GM03348 (cell line): Measurements from ENCODE around the gene GLRX5.
A peak's percentile ranks its signal among the peaks of the same experiment; 100 is the strongest.

ENCODE experiments used
- DNase-seq: peaks from one replicate; pipeline ENCODE4 v3.0.0; 2012; ENCODE audit warnings: low spot score

Gene GLRX5

DNA sequence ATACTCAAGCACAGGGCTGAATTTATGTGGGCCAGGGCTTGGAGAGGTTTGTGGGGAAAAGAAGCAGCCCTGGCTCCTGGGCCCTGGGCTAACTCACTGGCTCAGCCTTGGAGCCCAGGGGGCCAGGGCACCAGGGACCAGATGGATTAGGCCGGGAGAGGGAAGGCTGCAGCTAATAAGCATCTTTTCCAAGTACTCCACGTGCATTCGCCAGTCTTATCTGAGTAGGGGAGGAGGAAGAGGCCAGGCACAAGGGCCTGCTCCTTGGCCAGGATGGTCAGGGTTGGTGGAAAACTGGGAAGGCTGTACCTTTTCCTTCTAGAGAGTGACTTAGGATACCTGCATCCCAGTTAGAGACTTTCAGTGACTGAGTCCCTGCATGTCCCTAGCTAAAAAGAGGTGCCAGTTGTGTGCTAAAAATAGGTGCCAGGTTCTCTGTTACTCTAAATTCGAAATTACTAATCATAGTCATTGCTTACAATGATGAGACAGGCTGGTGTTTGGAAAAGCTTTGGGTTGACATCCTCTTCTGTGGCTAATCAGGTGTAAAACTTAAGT is 1.3 kb downstream of the GLRX5 start:
- no peak for DNase-seq

DNA sequence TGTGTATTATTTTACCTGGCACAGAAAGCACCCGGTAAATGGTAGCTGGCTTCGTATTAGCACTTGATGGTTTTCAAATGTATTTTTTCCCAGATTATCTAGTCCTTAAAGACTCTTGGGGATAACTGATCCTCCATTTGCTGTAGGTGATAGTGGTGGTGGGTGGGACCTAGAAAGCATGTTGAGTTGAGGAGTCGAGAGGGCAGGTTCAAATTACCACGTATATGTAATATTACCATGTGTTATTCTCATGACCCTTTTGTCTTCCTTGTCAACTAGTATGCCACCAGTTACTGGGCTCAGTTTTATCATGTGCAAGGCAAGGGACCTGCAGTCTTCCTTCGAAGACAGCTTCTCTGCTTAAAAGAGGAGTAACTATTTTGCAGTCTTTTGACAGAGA is 1.8 kb downstream of the GLRX5 start:
- no peak for DNase-seq

DNA sequence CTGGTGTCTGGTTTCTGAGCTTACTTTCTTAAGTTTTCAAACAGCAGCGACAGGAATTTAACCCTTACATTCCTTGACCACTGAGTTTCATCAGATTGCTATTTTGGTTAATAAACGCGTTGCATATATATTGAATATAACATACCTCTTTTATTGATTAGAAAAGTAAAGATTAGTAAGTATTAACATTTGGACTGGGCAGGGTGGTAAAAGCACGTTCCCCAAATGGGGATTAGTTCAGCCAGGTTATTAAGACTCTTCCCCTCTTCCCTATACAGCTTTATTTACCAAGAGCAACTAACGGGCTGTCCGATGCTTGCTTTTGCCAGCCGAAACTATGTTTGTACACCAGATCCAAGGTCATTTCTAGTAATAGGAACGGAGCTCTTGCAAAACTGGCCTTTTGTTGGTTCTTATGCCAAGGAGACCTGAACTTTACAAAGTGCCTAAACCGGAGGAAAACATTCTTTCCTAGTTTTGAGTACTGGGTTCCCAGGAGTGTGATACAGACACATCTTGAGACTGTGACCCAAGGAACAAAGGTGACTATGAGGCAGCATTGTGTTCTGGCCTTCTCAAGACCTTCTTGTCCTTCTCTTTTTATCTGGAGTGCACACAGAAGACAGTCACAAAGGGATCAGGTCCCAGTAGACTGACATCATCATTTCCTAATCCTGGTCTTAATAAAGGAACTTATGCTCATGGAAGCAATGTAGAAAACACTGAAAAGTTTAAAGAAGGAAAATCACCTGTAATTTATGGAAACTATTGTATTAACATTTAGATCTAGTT is 2.6 kb downstream of the GLRX5 start:
- no peak for DNase-seq

DNA sequence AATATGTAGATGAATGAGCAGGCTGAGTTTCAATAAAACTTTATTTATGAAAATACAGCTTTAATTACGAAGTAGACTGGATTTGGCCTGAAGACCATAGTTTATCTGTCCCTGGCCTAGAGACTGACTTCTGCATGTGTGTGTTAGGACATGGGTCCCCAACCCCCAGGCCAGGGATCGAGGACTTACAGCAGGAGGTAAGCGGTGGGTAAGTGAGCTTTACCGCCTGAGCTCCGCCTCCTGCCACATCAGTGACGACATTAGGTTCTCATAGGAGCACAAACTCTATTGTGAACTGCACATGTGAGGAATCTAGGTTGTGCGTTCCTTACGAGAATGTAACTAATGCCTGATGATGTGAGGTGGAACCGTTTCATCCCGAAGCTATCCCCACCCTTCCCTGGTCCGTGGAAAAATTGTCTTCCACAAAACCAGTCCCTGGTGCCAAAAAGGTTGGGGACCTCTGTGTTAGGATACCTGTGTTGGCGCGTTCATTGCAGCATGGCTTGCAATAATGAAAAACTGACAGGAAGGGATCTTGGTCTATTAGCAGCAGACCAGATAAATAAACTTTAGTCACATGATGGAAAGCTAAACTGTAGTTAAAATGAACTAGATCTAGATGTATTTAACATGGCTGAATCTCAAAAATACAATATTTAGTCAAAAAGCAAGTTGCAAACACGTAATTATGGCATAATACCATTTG is 4.1 kb downstream of the GLRX5 start:
- DNase-seq = no peak

DNA sequence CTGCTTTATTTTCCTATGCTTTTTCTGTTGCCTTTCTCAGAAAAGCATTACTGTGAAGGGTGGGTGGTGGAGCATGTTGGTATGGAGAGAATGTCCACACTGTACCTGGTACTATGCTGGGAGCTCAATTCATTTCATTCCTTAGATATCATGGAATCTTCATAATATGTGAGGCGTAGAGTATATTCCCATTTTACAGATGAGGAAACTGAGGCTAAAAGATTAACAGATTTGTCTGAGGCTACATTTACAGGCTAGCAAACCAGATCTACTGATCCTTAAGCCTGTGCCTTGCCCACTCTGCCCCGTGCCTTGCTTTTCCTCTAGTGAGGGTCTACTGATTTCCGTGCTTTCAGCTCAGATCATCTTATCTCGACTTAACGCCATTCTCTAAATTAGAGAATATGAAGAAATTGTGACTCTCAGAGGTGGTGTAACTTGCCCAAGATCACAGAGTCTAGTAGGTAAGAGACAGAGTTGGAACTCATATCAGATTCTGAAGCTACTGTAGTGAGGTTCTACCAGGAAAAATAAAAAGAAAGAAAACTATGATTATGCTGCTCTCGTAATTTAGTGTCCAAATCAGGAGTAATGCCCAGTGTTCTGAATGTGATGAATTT is 5.5 kb downstream of the GLRX5 start:
- DNase-seq = no peak

DNA sequence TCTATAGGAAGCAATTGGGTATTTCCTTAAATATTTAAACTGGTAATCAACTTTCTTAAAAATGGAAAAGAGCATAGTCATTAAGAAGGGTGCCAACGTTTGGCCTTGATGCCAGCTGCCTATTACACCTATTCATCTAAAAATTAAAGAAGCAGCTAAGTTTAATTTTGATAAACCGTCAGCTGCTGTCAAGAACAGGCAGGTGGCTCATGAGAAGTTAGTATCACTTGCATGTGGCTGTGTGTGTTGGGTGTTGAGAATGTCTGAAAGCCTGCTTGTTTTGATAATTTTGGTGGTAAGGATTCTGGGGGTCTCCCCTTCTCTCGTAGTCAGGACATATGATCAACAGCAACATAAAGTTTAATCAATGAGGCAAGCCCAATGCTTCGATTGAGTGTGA is 6.5 kb downstream of the GLRX5 start:
- no peak for DNase-seq

DNA sequence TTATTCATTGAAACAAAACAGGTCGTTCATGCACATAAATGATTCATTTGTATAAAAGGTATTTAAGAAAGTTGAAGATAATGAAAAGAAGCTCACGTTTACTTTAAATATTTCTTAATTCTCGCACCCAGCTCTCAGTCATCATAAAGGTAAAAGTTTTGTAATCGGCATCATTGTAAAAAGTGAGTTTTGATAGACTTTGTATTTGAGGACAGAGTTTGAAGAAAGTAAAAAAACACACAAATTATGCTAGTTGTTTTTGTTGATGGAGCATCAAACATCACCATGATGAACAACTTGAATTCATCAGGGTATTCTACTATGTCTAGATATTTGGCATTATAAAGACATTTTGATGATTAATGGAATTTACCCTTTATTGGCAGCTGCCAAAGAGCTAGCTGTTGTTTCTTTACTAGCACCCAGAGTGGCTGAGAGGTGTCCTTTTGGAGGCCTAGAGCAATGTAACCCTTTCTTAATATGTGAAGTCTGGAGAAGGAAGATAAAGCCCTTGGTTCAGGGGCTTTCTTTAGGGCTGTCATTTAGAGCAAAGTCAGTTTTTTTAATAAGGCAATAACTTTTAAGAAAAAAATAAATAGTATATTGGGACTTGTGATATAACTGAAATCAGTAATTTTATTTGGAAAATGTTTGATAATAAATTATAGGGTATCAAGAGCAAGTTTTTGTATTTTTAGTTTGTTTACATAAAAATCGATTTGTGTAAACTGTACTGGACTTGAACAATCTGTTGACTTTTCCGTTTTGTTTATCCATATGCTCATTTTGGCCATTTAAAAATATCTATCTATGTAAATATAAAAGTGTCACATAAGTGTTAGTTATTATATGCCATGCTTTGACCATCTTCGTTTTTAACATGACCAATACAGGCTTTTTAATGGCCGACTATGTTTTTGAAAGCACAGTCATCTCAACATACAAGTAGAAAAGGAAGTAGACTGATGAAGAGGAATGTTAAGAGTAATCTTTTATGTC is 7.4 kb downstream of the GLRX5 start:
- DNase-seq = no peak

DNA sequence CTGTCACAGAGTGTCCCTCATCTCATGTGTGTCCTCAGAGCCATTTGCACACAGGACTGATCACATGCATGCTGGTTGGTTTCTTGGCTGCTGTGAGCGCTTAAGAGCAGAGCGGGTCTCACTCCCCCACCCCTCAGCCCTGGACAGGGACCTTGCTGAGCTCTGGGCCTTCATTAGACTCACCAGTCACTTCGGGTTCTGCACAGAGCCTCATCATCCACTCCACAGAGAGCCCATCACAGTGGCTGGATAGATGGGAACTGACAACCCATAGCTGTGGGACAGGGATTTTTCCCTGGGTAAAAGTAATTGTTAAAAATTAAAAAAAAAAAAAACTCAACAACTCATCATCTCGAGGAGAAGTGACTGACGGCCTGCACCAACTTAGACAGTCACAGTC is 8.2 kb downstream of the GLRX5 start:
- no peak for DNase-seq

DNA sequence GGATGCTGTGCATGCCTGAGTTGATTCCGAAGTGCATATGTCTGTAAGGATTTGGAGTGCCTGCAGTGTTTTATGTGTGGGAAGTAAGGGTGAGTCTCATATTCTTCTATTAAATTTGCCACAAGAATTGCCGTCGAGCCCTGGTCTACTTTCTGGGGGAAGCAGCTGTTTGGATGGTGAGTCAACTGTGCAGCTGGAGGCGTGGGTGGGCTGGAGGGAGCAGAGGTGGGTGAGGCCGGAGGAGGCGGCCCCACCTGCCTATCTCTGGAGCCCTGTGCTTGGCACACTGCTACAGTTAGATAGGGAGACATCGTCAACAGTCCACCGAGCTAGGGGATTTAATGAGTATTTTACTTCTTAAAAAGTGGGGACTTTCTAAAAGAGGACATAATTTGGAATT is 9.7 kb downstream of the GLRX5 start:
- no peak for DNase-seq

DNA sequence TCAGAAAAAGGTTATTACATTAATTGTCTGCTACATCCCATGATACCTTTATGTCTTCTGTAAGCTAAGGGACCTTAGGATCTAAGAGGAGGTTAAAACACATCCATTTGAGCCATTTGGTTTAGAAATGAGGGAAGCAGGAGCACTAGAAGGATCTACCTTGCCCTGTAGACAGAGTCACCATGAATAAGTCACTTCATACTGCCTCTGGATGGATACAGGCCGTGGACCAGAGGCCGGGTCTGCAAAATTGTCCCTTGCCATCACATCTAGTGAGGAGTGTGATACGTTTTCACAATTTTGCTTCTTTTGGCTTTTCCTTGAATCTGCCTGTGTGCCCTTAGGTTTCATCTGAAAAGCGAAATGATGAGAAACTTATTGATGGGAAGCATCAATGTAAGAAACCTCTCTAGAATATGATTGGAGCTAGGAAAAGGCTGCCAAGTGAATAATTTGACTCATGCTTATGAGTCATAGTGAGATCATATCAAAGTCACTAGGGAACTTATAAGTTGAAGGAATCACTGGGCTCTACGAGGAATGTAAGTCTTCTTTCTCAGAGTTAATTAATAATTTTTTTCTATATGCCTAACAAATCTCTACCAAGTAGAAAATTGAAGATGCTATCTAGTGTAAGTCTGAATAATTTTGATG is 10.8 kb downstream of the GLRX5 start:
- peak; percentile 42 for DNase-seq

DNA sequence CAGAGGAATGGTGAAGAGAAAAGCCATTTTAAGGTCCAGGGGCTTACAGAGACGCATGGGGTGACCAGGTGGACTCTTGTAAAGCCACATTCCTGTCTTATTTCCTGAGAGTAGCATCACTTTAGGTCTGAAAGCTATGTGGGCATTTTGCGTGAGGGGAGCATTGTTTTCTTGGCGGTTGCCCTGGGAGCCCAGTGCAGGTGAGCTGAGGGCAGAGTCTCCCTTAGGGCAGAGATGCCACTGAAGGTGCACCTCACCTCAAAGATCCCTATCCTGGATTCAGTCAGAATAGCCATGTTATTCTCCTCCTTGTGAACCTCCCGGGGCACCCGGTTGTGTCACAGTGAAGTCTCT is 12.4 kb downstream of the GLRX5 start:
- no peak for DNase-seq

DNA sequence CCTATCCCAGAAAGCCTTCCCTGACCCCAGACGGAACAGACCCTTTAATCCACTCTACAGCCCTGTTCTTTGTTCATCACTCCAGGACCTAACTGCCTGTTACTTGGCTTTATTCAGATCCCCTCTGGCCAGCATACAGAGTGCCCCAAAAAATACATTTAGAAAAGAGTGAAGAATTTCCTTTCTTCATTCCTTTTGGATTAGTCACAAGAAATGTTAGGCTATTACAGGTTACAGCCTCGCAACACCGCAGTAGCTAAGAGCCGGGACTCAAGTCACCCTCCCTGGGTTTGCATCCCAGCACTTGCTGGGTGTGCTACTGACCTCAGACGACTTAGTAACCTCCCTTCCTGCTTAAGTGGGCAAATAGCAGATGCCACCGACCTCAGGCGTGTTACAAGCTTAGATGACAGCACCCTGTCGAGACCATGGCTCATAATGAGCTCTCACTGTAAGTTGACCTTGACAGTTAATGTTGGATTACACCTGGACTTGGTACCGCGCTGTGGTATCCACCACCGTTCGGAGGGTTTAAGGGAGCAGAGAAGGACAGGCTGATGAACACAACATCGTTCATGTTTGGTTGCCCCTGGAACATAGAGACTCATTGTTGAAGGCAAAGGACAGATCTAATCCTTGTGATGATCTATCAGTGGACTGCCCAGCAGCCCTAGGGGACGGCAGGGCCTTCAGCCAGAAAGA is 12.9 kb downstream of the GLRX5 start:
- no peak for DNase-seq

DNA sequence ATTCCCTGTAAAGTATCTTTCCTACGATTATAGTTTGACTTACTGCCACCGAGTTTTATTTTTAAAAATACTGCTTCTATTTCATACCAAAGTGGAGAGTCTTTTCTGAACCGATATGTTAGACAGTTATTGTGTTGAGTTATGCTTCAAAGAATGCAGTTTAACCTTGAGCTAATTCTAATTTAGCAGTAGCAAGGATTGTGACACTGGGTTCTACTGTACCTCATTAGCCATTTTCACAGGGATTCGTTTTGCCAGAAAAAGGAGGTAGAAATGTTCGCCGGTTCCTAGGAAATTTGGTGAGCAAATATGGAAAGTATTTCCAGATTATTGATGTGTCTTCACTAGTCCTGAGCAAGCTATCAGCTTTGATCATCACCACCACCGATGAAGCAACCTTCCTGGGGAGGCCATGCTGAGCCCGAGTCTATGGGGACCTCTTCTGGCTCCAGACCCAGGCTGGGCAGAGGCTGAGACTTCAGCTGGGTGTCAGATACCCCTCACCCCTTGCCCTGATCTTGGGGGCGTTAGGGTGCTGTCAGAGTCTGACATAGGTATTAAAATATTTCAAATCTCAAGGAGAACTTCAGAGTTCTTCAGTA is 13.6 kb downstream of the GLRX5 start:
- DNase-seq = no peak

DNA sequence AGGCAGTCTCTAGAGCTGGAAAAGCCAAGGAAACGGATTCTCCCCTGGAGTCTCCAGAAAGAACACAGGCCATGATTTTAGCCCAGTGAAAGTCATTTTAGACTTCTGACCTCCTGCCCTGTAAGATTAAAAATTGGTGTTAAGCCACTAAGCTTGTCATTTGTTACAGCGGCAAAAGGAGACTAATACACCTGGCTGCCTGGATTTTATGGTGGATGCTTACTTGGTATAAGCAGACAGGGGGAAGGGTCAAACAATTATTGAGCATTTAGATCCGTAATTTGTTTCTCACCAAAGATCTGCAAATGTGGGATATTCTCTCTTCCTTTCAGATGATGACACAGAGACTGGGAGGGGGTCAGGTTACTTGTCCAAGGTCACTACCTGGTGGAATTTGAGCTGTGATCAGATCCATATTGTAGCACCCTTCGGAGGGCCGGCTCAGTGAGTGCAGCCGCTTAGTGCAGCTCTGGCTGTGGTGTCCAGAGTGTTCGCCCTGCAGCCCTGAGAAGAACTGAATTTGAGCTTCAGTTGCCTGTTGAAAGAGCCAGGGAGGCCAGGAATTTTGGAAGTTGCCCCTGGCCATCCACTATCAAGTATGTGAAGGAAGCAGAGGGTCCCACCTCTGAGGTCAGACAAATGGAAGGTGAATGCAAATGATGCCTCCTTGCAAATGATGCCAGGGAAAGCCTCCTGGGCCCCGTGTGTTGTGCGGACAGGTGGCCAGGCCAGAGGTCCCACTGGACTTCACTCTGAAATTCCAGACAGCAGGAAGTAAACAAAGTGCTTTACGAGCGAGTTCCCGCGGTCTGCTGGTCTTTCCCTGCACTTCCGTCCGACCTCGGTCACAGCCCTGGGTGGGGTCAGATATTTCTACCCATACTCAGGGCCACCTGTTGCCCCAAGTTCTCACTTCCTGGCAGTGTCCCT is 15.1 kb downstream of the GLRX5 start:
- DNase-seq = no peak

DNA sequence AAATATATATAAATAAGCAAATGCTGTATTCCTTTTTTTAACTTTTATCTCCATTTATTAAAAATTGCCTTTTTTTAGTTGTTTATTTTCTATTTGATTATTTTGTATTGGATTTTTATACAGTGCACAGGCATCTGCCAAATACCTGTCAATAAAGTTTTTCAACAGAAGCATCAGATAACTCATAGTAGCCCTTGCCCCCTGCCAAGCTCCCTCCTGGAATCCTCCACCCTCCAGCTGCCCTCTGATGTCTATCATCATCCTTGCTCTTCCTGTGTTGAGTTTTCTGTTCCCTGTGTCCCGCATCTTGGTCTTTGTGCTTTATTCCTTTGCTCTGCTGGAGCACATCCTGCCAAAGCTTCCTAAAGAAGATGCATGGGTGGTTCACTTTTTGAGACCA is 16.6 kb downstream of the GLRX5 start:
- no peak for DNase-seq

DNA sequence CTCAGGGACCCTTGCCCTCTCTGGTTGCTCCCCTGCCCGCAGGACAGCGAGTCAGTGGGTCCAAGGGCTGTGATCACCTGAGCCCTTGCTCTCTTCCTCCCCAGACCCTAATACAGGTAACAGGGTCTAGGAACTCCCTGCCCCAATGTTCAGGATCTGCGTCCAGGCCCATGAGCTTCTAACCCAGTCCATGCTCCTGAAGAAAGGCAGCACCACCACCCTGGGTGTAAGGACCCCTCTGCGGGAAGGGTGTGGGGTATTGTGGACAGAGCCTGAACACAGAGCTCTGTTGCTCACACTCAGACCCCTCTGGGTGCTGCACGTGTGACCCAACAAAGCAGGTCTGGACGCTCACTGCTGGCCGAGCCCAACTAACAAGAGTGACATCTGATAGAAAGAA is 18.3 kb downstream of the GLRX5 start:
- DNase-seq = no peak

DNA sequence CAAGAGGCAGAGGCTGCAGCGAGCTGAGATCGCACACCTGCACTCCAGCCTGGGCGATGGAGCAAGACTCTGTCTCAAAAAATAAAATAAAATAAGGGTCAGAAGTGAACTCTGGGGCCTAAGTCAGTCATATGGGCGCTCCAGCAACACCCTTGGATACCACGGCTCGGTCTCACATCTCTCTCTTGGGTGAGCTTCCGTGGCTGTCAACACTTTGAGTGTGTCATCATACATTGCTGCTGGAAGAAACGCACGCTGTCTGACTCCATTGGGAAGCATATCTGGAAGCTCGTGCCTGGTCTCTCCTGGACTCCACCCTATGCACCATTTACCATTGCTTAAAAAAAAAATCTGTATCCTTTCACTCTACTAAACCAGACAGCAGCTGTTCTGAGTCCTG is 20.2 kb downstream of the GLRX5 start:
- DNase-seq = no peak

DNA sequence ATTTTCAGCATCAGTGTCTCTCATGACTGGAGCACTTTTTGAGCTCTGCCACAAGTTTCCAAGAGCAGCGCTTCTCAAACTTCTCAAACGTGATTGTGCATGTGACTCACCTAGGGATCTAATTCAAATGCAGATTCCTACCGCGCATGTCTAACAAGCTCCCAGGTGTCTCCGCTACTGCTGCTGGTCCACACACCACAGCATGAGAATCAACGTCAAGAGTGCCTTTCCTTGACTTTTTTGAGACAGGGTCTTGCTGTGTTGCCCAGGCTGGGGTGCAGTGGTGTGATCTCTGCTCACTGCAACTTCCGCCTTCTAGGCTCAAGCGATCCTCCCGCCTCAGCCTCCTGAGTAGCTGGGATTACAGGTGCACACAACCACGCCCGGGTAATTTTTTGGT is 22.4 kb downstream of the GLRX5 start:
- DNase-seq = no peak

DNA sequence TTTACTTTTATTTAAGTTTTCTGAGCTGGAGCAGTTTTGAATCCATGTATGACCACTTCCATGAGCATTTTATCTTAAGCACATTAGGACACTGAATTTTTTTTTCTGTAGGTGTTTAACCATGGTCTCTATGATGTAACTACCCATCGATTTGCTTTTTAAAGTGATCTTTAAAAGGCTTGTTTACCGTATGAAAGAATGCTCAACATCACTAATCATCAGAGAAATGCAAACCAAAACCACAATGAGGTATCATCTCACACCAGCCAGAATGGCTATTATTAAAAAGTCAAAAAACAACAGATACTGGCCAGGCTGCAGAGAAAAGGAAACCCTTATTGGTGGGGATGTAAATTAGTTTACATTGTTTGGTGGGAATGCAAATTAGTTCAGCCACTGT is 23.0 kb downstream of the GLRX5 start:
- no peak for DNase-seq
